ENCODE measurements around the gene GGTLC1. TPM values are rescaled to one million over a fixed set of nuclear protein-coding genes. Genes with fewer than 3 reads are reported as not detected.

GGTLC1 gene
- total and polyA plus RNA-seq, 2 experiments from 2014 or later: not detected

GRCh38 chr20:23966298-23966697 is 22.3 kb downstream of the GGTLC1 start:
- TF ChIP-seq CREB1 (CRISPR knock-in tag; IDR thresholded peaks at IDR 0.05; ENCODE audit: low read depth) (no peak), ZNF331 (CRISPR knock-in tag; IDR thresholded peaks at IDR 0.05; ENCODE audit: low read depth) (no peak), ZNF114 (CRISPR knock-in tag; IDR thresholded peaks at IDR 0.05) (no peak), ZNF462 (CRISPR knock-in tag; IDR thresholded peaks at IDR 0.05) (no peak), NANOG (IDR thresholded peaks at IDR 0.05; ENCODE audit: borderline replicate concordance) (no peak), EZH2 (IDR thresholded peaks at IDR 0.05; ENCODE audit: low read depth, unreplicated experiment) (no peak), POLR2AphosphoS5 (IDR thresholded peaks at IDR 0.05; ENCODE audit: low read depth) (no peak), EZH2phosphoT487 (IDR thresholded peaks at IDR 0.05; ENCODE audit: unreplicated experiment) (no peak), STAT1 (IDR thresholded peaks at IDR 0.05; ENCODE audit: unreplicated experiment) (no peak), JUNB (IDR thresholded peaks at IDR 0.05; ENCODE audit: unreplicated experiment) (no peak)
- TF ChIP-seq, protein P1, sequence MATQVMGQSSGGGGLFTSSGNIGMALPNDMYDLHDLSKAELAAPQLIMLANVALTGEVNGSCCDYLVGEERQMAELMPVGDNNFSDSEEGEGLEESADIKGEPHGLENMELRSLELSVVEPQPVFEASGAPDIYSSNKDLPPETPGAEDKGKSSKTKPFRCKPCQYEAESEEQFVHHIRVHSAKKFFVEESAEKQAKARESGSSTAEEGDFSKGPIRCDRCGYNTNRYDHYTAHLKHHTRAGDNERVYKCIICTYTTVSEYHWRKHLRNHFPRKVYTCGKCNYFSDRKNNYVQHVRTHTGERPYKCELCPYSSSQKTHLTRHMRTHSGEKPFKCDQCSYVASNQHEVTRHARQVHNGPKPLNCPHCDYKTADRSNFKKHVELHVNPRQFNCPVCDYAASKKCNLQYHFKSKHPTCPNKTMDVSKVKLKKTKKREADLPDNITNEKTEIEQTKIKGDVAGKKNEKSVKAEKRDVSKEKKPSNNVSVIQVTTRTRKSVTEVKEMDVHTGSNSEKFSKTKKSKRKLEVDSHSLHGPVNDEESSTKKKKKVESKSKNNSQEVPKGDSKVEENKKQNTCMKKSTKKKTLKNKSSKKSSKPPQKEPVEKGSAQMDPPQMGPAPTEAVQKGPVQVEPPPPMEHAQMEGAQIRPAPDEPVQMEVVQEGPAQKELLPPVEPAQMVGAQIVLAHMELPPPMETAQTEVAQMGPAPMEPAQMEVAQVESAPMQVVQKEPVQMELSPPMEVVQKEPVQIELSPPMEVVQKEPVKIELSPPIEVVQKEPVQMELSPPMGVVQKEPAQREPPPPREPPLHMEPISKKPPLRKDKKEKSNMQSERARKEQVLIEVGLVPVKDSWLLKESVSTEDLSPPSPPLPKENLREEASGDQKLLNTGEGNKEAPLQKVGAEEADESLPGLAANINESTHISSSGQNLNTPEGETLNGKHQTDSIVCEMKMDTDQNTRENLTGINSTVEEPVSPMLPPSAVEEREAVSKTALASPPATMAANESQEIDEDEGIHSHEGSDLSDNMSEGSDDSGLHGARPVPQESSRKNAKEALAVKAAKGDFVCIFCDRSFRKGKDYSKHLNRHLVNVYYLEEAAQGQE (IDR thresholded peaks at IDR 0.05; ENCODE audit: unreplicated experiment): no peak
- TF ChIP-seq, protein P2, sequence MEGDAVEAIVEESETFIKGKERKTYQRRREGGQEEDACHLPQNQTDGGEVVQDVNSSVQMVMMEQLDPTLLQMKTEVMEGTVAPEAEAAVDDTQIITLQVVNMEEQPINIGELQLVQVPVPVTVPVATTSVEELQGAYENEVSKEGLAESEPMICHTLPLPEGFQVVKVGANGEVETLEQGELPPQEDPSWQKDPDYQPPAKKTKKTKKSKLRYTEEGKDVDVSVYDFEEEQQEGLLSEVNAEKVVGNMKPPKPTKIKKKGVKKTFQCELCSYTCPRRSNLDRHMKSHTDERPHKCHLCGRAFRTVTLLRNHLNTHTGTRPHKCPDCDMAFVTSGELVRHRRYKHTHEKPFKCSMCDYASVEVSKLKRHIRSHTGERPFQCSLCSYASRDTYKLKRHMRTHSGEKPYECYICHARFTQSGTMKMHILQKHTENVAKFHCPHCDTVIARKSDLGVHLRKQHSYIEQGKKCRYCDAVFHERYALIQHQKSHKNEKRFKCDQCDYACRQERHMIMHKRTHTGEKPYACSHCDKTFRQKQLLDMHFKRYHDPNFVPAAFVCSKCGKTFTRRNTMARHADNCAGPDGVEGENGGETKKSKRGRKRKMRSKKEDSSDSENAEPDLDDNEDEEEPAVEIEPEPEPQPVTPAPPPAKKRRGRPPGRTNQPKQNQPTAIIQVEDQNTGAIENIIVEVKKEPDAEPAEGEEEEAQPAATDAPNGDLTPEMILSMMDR (conservative IDR thresholded peaks at IDR 0.05; ENCODE audit: low read depth in 2 of 2): no peak
- TF ChIP-seq, protein P3, sequence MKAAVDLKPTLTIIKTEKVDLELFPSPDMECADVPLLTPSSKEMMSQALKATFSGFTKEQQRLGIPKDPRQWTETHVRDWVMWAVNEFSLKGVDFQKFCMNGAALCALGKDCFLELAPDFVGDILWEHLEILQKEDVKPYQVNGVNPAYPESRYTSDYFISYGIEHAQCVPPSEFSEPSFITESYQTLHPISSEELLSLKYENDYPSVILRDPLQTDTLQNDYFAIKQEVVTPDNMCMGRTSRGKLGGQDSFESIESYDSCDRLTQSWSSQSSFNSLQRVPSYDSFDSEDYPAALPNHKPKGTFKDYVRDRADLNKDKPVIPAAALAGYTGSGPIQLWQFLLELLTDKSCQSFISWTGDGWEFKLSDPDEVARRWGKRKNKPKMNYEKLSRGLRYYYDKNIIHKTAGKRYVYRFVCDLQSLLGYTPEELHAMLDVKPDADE (IDR thresholded peaks at IDR 0.05): no peak
- no peaks in the 10 kb centered on the region for H3K36me3 ChIP-seq (ENCODE audit: insufficient read depth)
- no peak overlapping the region for H3K4me3 ChIP-seq
- ATAC-seq (no peak), DNase-seq (ENCODE audit: low spot score) (no peak)
- Mint-ChIP-seq H3K9me3 (peaks cover 49% of the 10 kb centered on the region), H3K4me1 (peaks cover under 1% of the 10 kb centered on the region; the same call in 1 of the 3 replicates), H3K4me3 (no peak overlapping the region), H3K36me3 (ENCODE audit: low read depth) (peaks cover 21% of the 10 kb centered on the region), H3K27me3 (ENCODE audit: insufficient read depth, low read depth, poor library complexity) (peaks cover 5% of the 10 kb centered on the region), H3K27ac (no peak overlapping the region)
- H3K27me3 ChIP-seq (ENCODE audit: insufficient read depth): no peaks in the 10 kb centered on the region
- H2AFZ ChIP-seq: no peak overlapping the region
- no peak overlapping the region for H3K27ac ChIP-seq (ENCODE audit: low read depth)
- H3K4me2 ChIP-seq: no peak overlapping the region
- H4K20me1 ChIP-seq (replicated peaks; ENCODE audit: insufficient read depth): no peaks in the 10 kb centered on the region
- H3K4me1 ChIP-seq (ENCODE audit: insufficient read depth): peaks cover 3% of the 10 kb centered on the region; the same call in 1 of the 2 replicates
- no peaks in the 10 kb centered on the region for H3K79me2 ChIP-seq (replicated peaks; ENCODE audit: insufficient read depth)
- no peaks in the 10 kb centered on the region for H3F3A ChIP-seq (replicated peaks; ENCODE audit: low read depth)
- peaks cover 5% of the 10 kb centered on the region; the same call in 1 of the 2 replicates for H3K9me2 ChIP-seq (ENCODE audit: insufficient read depth)
